Measurements from ENCODE around the gene MYO5A.

The MYO5A gene

DNA sequence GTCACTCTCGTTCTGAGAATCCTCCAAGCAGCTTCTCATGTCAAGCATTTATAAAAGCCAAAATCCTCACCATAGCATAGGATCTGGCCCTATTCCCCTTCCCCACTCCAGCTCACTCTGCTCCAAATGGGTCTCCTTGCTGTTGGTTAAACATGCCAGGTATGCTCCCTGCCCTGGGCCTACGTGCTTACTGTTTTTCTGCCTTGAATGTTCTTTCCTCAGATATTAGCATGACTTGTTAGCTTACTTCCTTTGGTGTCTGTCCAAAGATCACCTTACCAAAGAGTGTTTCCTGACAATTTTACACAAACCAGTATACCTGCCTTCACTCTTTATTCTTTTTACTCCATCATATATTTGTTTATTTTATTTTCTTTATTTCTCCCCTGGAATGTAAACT is 200.0 kb downstream of the MYO5A start:
- DNase-seq (ENCODE audit: low read depth), result no peak

DNA sequence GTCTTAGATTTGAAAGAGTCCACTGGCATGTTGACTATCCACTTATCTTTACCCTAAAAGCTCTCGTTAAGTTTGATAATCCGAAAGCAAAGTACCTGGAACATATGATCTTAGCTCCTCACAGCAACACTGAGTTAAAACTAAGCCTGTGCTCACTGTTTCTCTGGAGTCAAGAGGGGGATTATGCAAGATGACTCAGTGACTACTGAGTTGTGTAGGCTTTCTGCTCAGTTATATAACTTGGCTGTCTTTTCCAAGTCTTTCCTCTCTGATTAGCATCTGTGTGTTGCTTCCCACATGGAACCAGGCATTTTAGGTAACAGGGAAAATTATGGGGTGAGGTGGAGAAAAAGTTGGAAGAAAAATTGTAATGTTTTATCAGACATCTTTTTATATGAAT is 201.9 kb downstream of the MYO5A start:
- DNase-seq (ENCODE audit: low read depth), result peak; percentile 34

DNA sequence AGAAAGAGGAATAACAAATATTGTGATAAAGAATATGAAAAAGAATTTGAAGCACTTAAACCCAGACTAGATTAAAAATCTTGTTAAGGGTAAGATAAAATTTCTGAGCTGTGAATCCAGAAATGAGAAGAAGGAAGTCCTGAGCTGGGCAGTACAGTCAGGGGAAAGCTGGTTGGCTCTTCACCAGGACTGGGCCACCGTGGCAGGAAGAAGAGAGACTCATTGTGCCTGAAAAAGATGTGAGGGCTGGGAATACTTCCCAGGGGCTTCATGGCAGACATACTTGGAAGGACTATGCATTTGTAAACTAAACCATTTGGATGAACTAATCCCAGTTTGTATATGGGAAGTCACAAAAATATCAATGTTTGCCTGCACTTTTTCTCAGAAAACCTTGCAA is 204.6 kb downstream of the MYO5A start:
- no peak for DNase-seq (ENCODE audit: low read depth)

DNA sequence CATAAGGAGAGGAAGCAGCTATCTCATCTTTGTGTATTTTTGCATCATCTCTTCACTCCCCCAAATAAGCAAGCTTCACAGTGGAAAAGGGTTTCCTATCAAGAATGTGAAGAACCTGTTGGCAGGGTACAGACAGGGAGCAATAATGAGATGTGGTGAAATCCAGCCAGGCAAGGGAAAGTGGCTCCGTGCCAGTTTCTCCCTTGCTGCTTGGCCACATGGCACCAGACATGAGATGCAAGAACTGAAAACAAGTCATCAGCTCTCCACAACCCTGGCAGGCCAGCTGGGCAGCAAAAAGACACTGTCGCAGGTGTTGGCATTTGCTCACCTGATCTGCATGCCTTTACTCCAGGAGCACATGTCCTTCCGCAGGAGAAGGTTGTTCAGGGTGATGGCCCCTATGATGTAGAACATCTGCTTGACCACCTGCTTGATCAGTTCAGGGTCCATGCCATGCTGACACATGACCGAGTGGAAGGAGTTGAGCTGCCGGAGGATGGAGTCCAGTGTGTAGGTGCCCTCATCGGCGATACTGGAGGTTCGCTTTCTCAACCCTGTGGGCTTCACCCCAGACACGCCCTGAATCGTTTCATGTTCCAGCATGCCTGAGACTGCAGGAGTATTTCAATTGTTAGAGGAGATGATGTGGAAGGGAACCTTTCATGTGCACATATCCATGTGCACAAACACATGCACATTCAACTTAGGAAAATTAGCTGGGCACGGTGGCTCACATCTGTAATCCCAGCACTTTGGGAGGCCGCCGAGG is 209.8 kb downstream of the MYO5A start:
- DNase-seq (ENCODE audit: low read depth), result no peak

DNA sequence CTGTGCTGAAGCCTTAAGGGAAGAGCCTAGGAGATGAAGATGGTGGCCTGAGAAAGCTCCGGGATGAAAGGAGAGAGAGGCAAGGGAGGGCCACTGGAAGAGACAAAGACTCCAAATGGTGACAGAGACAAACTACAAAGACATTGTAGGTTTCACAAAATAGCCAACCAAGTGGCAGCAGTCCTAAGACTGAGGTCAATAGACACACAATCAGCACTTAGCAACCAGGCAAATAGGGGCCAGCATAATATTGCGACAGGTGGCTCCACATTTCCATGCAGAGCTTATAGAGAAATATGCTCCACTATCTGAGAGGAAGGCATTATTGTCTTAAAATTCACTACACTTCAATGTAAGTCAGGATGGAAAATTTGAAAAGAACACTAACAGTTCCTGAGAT is 211.0 kb downstream of the MYO5A start:
- DNase-seq (ENCODE audit: low read depth), result no peak

DNA sequence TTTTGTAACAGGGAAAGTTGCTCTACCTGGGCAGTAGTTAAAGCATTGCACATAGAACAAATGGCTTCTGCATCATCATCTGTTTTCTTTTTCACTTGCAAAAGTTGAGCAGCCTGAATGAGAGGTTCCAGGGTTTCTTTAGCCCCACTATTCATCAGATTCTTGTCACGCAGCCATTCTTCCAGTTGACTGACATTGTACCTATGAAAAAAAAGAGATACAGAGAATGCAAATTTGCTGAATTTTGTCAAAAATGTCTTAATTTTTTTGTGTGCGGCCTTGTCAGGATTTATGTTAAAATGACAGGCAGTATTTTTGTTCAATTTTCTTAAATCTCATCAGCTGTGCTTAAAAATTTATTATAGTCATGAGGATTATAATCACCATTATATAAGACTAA is 211.7 kb downstream of the MYO5A start:
- DNase-seq (ENCODE audit: low read depth), result no peak

DNA sequence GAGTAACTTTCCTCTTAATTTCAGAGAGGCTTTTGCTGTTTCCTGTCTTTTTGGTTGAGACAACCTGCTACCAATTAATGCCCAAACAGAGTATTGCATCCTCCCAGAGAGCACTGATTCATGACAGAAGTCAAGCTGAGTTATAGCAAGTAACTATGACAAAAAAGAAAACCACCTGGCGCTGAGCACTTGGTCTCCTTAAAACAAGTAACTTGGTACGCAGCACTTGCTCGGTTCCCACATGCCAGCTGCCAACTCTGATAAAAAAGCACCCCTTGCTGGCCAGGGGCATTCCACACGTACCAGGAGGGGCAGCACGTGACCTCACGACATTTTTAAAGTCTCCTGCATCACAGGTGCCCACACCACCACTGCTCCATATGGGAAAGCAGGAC is 219.5 kb downstream of the MYO5A start:
- no peak for DNase-seq (ENCODE audit: low read depth)

DNA sequence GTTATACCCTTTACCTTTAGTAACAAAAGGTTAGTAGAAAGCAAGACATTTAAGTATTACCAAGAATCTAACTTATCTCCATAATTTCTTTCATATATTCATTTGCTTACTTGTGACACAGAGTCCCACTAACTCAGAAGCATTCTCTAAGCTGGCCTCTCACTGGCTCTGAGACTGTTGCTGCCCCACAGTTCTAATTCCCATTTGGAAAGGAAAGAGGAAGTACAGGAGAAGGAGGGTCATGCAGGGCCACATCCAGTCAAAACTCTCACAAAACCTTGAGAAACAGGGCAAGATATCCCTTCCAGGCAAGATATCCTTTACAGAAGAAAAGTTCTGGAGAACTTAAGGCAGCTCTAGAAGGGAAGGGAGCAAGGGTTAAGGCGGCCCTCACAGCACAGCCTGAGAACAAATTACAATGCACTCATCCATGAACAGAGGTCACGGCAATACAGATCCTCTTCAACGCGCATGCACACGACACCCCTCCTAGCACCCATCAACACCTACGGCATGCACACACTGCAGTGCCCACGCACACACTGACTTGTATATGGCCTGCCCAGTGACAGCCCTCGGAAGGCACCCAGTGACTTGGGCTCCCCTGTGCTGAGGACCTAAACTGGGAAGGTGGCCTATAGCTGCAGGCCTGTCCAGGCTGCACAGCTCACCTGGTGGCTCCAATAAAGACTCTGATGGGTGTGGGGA is 220.1 kb downstream of the MYO5A start:
- no peak for DNase-seq (ENCODE audit: low read depth)

DNA sequence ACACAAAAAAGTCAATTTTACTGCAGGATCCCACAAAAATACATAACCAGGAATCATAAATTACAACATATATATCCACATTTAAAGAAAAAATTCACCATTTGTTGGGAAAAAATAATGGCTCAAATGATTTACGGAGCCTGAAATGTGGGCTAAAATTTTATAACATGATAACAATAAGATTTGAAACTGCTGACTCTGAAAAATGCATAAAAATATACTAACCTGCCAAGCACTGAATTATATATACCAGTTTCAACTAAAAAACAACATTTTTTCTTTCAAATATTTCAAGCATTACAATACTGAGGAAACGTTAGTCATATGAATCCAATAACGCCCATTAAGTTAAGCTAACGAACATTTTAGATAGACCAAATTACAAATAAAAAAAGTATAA is 220.8 kb downstream of the MYO5A start:
- no peak for DNase-seq (ENCODE audit: low read depth)

DNA sequence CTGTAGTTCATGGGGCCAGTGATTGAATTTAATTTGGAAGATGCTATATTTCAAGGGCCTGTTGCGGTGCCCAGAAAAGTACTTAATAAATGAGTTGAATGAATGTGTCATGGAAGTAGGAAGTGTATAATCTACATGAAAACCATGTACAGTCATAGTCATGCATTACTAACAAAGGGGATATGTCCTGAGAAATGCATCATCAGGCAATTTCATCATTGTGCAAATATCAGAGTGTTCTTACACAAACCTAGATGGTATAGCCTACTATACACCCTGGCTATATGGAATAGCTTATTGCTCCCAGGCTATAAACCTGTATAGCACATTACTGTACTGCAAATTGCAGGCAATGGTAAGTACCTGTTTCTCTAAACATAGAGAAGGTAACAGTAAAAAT is 222.4 kb downstream of the MYO5A start:
- DNase-seq (ENCODE audit: low read depth), result no peak

DNA sequence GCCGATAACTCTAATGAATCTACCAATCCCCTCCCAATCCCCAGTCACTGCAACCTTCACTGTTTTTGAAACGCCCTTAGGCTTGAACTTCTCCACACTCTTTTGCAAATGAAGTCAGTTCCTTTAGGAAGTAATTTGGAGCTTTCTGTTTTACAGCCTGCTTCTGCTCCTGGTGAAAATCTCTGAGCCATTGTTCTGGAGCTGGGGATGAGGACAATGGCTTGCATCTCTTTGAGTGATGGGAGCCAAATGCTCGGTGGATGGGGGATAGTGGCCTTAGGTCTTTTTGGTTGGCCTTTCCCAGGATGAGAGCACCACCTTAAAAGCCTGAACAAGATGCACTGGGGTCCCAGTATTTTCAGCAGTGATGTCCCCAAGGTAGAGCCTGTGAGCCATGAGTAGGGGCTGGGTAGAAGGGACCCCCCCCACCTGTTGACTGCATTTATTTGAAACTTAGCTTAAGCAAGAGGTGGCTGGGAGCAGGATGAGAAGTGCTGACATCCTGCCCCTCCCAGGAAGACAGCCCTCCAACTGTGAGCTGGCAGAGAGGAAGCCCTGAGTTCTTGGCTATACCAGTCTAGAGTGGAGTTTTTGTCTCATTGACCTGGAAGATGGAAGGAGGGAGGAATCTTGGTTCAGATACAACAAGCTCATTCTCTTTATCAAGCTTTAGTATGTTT is 225.4 kb downstream of the MYO5A start:
- DNase-seq (ENCODE audit: low read depth), result no peak

DNA sequence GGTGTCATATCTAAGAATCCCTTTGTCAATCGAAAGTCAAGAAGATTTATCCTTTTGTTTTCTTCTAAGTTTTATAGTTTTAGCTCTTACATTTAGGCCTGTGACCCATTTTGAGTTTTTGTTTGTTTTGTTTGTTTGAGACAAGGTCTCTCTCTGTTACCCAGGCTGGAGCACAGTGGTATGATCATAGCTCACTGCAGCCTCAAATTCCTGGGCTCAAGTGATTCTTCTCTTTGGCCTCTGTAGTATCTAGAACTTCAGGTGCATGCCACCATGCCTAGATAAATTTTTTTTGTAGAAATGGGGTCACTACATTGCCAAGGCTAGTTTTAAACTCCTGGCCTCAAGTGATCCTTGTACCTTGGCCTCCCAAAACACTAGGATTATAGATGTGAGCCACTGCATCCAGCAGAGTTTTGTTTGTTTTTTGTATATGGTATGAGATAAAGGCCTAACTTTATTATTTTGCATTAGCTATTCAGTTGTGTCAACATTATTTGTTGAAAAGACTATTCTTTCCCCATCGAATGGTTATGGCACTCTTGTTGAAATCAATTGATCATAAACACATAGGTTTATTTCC is 227.3 kb downstream of the MYO5A start:
- DNase-seq (ENCODE audit: low read depth), result no peak

DNA sequence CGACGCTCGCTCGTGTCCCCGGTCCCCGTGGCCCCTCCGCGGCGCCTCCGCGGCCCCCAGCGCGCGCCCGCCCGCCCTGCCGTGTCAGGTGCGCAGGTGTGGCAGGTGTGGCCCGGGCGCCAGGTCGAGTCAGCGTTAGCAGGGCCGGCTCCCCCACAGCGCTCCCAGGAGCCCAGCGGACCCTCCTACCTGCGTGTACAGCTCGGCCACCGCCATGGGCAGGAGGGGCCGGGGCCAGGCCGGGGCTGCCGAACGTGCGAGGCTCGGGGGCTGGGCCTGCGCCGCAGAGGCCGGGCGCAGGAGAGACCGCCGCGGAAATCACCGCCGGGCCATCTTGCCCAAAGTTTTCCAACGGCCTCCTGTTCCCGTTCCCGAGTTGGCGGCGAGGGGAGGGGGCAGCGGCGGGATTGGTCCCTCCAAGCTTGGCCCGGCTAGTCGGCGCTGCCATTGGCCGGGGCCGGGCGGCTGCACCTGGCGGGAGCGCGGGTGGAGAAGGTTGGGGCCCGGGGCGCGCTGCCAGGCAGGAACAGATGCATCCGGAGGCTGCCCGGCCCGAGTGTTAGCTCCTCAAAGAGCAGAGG is 233.2 kb downstream of the MYO5A start, which contains the start of gene MYO5C:
Gene MYO5C, minus strand, starts transcription at position 384 of the 581 bp plus-strand sequence. Its CDS starts 168 bp downstream, at position 216.
- DNase-seq (ENCODE audit: low read depth), result no peak

DNA sequence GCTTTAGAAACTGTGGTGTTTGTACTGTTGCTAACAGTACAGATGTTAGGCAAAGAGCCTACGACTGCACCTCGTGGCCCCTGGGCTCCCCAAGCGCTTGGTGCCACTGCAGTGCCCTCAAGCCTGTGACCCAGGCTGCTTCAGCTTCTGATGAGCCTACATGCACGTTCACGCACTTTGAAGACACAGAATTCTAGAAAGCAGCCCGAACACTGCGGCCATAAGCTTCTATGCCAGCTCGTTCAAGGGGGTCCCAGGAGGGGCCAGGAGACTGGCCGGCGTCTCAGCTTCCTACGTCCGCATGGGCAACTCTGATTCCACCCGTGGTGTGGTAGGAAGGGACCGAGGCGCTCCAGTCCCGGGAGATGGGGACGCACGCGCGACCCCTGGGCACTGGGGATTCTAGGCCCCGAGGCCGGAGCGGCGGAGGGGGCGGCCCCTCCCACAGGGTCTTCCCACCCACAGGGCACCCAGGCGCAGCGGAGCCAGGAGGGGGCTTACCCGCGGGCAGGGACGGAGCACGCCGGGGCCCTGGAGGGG is 233.7 kb downstream of the MYO5A start:
- DNase-seq (ENCODE audit: low read depth), result no peak

DNA sequence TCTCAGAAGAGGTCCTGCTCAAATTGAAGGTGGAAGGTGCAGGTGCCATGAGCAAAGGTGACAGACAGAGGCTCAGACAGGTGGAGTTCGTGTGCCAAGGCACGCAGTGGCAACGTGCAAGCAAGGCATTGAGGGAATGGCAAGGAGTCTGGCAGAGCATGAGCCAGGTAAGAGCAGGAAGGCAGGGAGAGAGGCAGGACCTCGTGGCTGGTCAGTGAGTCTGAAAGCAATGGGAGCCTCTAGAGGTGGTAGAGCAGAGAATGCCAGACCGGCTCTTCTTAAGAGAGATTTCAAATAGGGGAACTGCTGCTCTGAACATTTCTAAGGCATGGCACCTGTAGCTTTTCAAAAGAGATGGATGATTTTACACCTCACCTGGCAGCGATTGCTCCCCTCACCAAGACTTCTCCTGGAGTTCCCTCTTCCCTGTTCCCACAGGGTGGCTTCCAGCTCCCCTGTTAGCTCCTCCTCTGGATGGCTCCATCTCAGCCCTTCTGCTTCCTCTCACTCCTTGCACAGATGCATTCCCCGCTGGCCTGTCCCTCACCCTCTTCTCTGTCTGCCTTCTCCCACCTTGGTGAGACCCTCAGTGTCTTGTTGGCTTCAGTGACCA is 235.8 kb downstream of the MYO5A start:
- no peak for DNase-seq (ENCODE audit: low read depth)

DNA sequence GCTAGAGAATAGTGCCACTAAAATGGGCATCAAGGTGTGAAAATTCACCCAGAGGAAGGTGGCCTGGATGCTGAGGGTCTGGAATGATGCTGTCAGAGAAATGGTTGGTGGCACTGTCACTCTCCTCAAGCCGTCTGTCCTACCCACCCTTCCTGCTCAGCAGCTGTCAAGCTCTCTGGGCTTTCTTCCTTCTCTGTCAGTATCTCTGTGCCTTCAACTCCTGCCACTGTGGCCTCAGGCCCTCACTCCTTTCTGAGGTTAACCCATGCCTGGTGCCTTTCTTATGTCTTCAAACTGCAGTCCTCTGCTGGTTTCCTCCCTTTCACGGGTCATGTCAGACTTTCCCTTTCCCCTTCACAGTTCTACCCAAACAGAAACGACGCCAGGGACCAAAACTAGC is 237.5 kb downstream of the MYO5A start:
- DNase-seq (ENCODE audit: low read depth), result no peak

DNA sequence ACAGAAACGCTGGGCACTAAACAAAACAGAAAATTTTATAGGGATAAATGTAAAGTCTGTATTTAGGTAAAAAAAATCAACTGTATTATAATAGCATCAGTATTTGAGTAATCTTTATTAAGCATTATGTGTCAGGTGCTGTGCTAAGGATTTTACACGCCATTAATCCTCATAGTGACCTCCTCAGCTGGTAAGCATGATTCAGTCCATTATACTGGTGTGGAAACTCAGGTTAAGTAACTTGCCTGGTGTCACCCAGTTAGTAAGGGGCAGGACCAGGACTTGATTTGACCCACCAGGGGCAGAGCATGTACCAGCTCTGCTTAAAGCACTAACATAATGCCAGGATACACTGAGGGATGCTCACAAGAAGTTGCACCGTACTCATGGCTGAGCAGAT is 237.9 kb downstream of the MYO5A start:
- DNase-seq (ENCODE audit: low read depth), result no peak

DNA sequence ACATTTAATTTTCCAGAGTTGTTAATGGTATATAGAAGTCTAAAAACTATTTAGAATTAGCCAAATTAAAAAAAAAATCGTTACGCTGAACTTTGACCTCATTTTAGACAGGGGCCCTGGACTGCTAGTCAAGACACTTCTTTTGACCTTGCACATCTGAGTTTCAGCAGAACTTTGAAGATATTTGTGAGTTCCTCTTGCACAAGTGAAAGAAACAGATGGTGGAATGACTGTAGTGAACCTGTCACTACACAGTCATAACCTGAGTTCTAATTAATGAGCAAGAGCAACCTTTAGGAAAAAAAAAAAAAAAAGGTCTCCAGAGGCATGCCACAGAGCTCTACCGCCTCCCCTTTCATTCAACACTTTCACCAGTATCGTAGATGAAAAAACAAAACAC is 238.4 kb downstream of the MYO5A start:
- no peak for DNase-seq (ENCODE audit: low read depth)

DNA sequence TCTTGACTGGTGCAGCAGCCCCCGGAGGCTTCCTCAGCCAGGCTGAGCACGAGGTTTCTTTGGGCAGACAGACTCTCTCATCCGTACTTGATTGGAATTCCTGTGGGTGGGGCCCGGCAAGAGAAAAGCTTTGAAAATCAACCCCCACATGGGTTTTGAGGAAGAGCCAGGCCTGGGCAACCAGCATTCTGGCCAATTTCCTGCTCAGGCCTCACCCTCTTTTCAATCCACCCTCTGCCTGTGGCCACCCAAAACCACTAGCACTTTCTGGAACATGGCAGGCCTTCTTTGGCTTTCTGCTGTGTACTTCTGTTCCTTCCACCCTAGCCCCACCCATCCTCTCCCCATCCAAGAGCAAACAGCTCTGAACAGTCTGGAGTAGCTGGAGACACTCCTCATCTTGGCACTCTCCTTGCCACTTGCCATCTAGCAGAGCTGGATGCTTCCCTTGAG is 239.0 kb downstream of the MYO5A start:
- no peak for DNase-seq (ENCODE audit: low read depth)

DNA sequence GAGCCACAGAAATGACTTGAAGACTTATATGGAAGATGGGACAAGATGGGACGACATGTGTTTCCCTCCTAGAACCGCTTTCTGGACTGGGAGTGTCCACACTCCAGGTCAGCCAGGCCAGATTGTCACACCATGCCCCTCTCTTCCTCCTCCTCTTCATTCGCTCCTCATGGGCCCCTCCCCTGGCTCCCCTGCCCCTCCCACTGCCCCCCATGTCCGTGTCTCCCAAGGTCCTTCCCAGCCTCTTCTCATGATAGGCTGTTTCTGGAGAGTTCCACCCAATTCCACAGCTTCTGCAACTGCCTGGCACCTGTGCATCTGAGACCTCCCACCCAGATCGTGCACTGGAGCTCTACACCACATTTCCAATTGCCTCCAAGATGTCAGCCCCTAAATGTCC is 239.7 kb downstream of the MYO5A start:
- DNase-seq (ENCODE audit: low read depth), result no peak
